ENCODE measurements around the gene BMF.
"Not testable (repeated sequence)": the region's sequence is repeated elsewhere in the genome, so short reads cannot be mapped to it uniquely, and the experiment has no call there.

BMF gene, protein sequence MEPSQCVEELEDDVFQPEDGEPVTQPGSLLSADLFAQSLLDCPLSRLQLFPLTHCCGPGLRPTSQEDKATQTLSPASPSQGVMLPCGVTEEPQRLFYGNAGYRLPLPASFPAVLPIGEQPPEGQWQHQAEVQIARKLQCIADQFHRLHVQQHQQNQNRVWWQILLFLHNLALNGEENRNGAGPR

GRCh38 chr15:40108855-40109735, at the start of gene BMF:
BMF (minus strand) TSS chr15:40108879; CDS start chr15:40106086, 2,793 bp downstream.
- DNase-seq (ENCODE audit: low read depth in 4 of 4, low spot score in 1 of 4): peak; percentile 95 to 99 (median 98)

DNA sequence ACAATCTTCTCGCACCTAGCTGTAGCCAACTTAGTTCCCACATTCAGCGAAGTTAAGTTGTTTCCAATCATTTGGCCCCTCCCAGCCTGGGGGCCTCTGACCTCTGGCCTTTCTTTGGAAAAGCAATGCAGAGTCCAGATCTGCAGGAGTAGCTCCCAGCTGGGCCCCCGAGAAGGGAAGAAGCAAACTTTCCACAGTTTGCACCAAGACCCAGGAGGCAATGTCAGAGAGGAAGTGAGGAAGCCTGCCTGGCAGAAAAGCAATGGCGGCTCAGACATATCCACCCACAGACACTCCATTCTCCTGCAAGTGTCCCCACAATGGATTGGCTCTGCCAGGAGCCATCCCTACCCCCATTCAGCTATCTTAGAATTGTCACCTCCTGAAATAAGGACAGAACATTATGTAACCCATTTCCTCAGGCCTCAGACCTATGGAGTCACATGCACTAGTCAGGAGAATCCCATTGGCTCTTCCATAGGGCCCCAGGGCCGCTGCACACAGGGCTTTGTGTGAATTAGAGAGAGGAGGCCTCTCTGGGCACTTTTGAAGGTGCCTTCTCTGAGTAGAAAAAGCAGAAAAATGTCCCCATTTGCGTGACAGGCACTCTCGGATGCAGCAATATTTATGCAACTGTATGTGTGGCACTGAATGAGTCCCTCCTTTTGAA, 49.2 kb upstream of the BMF start:
- no peak for DNase-seq (ENCODE audit: low read depth in 4 of 4, low spot score in 1 of 4)

DNA sequence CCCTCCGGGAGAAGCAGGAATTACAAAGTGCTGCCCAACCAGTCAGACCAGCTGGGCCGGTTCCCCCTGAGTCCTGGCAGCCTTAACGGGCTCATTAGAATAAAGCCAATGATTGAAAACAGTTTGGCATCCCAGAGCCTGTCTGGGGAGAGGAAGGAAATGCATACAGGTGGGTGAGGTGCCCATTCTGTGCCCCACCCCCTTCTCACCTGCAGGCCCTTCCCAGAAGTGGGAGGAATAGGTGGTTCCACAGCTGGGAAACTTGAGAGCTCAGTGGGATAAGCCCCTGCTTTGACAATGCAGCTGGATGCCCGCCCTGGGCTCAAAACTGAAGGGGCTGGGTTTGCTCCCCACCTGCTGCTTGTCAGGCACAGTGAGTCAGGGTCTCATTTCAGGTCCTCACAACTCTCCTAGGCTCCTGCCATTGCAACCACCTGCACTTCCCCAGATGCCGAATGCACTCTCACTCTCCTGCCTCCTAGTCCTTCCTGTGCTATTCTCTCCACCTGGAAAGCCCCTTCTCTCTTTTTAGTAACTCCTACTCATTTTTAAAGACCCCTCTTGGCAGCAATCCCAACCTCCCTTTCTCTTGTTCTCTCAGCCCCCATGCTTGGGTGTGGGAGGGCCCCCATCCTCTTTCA, 46.7 kb upstream of the BMF start:
- DNase-seq (ENCODE audit: low read depth in 4 of 4, low spot score in 1 of 4): no peak

- DNase-seq (ENCODE audit: low read depth in 4 of 4, low spot score in 1 of 4): not testable (repeated sequence)
Observed at GRCh38 chr15:40154821-40155220, 46.1 kb upstream of the BMF start.

DNA sequence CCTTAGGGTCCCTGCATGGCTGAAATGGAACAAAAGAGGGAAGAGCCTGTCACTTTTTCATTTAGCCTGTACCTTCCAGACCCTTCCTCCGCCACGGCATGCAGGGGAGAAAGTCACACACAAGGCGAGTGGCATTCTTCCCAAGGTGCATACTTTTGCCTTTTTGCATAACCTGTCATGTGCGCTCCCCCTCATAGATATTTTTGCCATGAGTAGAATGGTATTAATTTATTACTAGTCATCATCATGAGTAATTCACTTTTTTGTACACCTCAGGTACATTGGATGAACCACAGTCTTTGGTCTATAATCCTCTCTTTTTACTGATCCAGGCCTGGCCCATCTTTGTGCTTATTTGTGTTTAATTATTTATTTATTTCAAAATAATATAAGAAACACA, 43.3 kb upstream of the BMF start:
- DNase-seq (ENCODE audit: low read depth in 4 of 4, low spot score in 1 of 4): no peak

- DNase-seq (ENCODE audit: low read depth in 4 of 4, low spot score in 1 of 4): no peak
Observed at GRCh38 chr15:40151499-40151898, 42.8 kb upstream of the BMF start.

DNA sequence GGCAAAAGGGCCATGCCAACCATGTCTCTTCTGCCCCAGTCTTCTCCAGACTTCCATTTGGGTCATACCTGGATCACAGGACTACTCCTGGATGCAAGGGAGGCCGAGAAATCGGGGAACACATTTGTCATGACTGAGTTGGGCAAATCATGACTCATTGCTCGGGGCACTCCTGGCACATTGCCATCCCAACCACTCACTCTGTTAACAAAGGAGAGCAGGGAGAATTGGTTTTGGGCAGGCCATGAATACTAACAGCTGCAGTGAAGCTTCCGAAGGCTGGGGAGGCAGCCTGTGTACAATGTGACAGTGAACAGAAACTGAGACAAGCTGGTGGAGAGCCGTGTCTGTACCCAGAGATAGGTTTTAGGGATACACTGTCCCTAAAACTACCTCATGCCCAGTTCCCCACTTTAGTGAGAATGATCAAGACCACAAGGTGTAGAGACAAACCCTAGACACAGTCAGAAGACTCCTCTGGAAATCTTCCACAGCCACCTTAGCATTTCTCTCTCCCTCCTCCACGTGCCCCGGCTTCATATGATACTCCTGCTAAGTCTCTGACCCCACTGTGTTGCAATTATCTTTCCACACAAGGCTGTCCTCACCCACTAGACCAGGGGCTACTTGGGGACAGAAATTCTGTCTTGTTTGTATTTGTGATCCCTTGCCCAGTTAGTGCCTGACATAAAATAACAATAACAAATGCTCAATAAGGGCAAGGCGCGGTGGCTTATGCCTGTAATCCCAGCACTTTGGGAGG, 41.7 kb upstream of the BMF start:
- DNase-seq (ENCODE audit: low read depth in 4 of 4, low spot score in 1 of 4): no peak

DNA sequence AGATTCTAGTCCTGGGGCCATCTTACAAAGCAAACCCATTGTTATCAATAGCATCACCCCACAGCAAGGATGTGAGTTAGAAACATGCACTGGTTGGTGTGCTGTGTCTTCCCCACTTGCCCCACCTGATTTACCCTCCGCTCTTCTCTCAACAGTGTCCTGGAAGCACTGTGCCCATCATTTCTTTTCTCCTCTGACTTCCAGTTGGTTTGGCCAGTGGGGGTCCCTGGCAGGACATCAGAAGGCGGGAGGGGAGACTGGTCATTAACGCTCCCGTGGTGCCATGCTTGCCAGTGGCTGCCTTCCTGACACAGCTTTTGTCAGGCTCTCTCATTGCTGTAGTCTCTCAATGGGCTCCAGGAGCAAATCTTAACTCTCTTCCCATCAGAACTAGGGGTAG, 40.7 kb upstream of the BMF start:
- DNase-seq (ENCODE audit: low read depth in 4 of 4, low spot score in 1 of 4): no peak

GRCh38 chr15:40146037-40146436, 37.4 kb upstream of the BMF start:
- no peak for DNase-seq (ENCODE audit: low read depth in 4 of 4, low spot score in 1 of 4)

GRCh38 chr15:40142428-40142827, 33.7 kb upstream of the BMF start:
- no peak for DNase-seq (ENCODE audit: low read depth in 4 of 4, low spot score in 1 of 4)

DNA sequence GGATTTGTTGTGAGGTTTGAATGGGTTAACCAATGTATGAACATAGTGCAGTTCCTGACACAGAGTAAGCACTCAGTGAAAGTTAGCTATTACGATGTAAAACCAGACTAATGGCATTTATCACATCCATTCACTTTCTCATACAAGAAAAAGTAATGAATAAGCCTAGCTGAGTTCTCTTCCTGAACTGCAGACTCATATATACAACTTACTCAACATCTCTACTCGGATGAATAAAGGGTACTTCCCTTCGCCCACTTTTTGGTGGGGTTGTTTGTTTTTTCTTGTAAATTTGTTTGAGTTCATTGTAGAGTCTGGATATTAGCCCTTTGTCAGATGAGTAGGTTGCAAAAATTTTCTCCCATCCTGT, 29.5 kb upstream of the BMF start:
- DNase-seq (ENCODE audit: low read depth in 4 of 4, low spot score in 1 of 4): not testable (repeated sequence)

DNA sequence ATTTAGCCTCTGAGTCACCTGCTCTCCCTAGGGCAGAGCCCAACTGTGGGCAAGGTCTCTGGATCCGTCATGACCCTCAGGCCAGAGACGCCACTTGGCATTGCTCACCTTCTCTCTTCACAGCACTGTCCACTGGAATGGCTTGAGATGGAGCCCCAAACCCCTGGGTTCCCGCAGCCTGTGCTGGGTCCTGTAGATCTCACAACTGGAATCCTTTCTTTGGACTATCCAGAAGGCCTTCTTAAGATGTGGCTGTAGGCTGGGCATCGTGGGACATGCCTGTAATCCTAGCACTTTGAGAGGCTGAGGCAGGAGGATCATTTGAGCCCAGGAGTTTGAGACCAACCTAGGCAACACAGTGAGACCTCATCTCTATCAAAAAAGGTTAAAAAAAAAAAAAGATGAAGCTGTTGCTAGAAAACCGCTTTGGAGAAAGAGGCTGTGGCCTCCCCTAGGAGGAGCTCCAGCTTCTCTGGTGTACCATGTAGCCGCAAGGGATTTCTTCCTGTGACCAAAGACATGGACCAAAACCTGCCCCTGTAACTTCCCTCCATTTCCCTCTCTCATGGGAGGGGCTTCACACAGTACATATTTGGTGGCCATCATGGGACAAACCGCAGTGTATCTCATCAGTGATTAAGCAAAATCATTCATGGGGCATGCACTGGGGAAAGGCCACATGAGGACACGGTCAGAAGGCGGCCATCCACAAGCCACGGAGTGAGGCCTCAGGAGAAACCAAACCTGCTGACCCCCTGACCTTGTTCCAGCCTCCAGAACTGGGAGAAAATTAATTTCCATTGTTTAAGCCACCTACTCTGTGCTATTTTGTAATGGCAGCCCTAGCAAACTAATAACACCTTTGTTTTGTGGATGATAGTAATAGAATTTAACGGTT, 28.9 kb upstream of the BMF start:
- no peak for DNase-seq (ENCODE audit: low read depth in 4 of 4, low spot score in 1 of 4)

DNA sequence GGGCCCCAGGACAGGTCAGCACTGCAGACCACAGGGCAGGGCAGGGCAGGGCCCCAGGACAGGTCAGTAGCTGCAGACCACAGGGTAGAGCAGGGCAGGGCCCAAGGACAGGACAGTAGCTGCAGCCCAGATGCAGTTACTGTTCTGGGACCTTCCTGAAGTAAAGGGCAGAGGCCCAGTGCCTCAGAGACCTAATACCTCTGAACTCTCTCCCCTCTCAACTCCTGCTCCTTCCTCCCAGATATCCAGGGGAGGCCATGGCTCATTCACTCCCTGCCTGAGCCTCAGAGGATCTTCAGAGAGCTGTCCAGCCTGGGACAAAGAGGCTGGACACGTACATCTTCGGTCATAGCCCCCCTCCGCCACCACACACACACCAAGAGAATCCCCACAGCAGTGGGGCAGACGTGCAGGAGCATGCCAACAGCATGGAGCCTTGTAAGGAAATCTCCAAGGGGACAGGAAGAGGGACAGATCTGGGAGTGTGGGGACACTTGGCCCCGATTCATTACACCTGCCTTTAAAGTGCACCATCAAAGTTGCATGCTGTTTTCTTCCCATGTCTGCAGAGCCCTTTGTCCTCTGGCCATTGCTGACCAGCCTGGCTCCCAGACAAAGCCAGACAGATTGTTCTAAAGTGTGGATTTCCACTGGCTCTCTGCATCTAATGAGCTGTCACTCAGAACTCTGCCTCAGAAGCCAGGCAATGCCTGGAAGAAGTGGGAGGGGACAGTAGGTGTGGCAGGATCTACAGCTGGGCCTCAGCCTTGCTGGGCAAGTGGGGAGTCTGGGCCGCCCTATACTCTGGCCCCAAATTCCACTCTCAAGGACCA, 28.0 kb upstream of the BMF start:
- no peak for DNase-seq (ENCODE audit: low read depth in 4 of 4, low spot score in 1 of 4)

GRCh38 chr15:40135846-40136450, 27.3 kb upstream of the BMF start:
- not testable (repeated sequence) for DNase-seq (ENCODE audit: low read depth in 4 of 4, low spot score in 1 of 4)

- DNase-seq (ENCODE audit: low read depth in 4 of 4, low spot score in 1 of 4): no peak
Observed at GRCh38 chr15:40134885-40135284, 26.2 kb upstream of the BMF start.

GRCh38 chr15:40133544-40133943, 24.9 kb upstream of the BMF start:
- DNase-seq (ENCODE audit: low read depth in 4 of 4, low spot score in 1 of 4): no peak

- DNase-seq (ENCODE audit: low read depth in 4 of 4, low spot score in 1 of 4): no peak
Observed at GRCh38 chr15:40130799-40131502, 22.3 kb upstream of the BMF start.

- no peak for DNase-seq (ENCODE audit: low read depth in 4 of 4, low spot score in 1 of 4)
Observed at GRCh38 chr15:40130118-40130517, 21.4 kb upstream of the BMF start.

Measured in stimulated activated CD4-positive, alpha-beta T cell treated with anti-CD3 and anti-CD28 coated beads, Interleukin-1b, Interleukin-23, amount 100 ng/mL, for 24 hours (primary cell).